WTC11 (cell line): ENCODE data around the gene SF3B1. TPM values are rescaled to one million over a fixed set of nuclear protein-coding genes. Genes with fewer than 3 reads are reported as not detected.

Source experiments
- ATAC-seq: fragments of 200-7000 bp; cut with Tn5 transposase; 2 replicates; pipeline ENCODE4 v1.10.0; 2021; ENCODE audit warnings: mild to moderate bottlenecking, moderate library complexity
- CTCF ChIA-PET: fragments of 300-600 bp; sonication (Branson Sonifier 250); formaldehyde crosslinking; loops from one replicate; lab custom pipeline; 2021; ENCODE audit warnings: antibody characterized with exemption; lab: Charles Lee
- POLR2A ChIA-PET: fragments of 350-600 bp; sonication (Branson Sonifier 250); formaldehyde crosslinking; loops from one replicate; lab custom pipeline; 2021; ENCODE audit warnings: antibody characterized with exemption; lab: Charles Lee
- DNase-seq: peaks from one replicate; pipeline ENCODE4 v3.0.0; 2021; ENCODE audit warnings: low spot score
- H3K27ac Mint-ChIP-seq: 2 replicates; pipeline ENCODE4 v1.8.0; 2021; ENCODE audit warnings: mixed read lengths
- H3K27me3 Mint-ChIP-seq: 2 replicates; pipeline ENCODE4 v1.8.0; 2021; ENCODE audit warnings: low read depth, mild to moderate bottlenecking, moderate library complexity, mixed read lengths
- H3K36me3 Mint-ChIP-seq: 2 replicates; pipeline ENCODE4 v1.8.0; 2021; ENCODE audit warnings: mixed read lengths
- H3K4me1 Mint-ChIP-seq: 2 replicates; pipeline ENCODE4 v1.8.0; 2022; ENCODE audit warnings: mixed read lengths
- H3K4me3 Mint-ChIP-seq: 2 replicates; pipeline ENCODE4 v1.8.0; 2021; ENCODE audit warnings: mild to moderate bottlenecking, moderate library complexity, mixed read lengths
- H3K9me3 Mint-ChIP-seq: 2 replicates; pipeline ENCODE4 v1.8.0; 2021; ENCODE audit warnings: mixed read lengths
- AFF4 ChIP-seq: sonication (generic); formaldehyde crosslinking; IDR thresholded peaks from 2 replicates; pipeline ENCODE4 v1.8.1; 2023; ENCODE audit warnings: mild to moderate bottlenecking, missing genetic modification reagents, borderline replicate concordance
- ATF2 ChIP-seq: sonication (generic); formaldehyde crosslinking; IDR thresholded peaks from 2 replicates; pipeline ENCODE4 v1.8.1; 2022; ENCODE audit warnings: low read depth, missing genetic modification reagents, borderline replicate concordance
- ELF4 ChIP-seq: sonication (generic); formaldehyde crosslinking; IDR thresholded peaks from 2 replicates; pipeline ENCODE4 v1.8.1; 2022; ENCODE audit warnings: low read depth, mild to moderate bottlenecking, moderate library complexity, missing genetic modification reagents
- EMX1 ChIP-seq: fragments of 250-450 bp; sonication (Bioruptor Pico); IDR thresholded peaks from 2 replicates; pipeline ENCODE4 v1.8.0; 2021; ENCODE audit warnings: mild to moderate bottlenecking
- HMGXB4 ChIP-seq: sonication (generic); formaldehyde crosslinking; IDR thresholded peaks from 2 replicates; pipeline ENCODE4 v1.8.1; 2023; ENCODE audit warnings: mild to moderate bottlenecking, moderate library complexity, missing genetic modification reagents
- MYBL2 ChIP-seq: sonication (generic); formaldehyde crosslinking; IDR thresholded peaks from 2 replicates; pipeline ENCODE4 v1.8.1; 2023; ENCODE audit warnings: mild to moderate bottlenecking, moderate library complexity, missing genetic modification reagents
- NFYB ChIP-seq: sonication (generic); formaldehyde crosslinking; conservative IDR thresholded peaks from 2 replicates; pipeline ENCODE4 v1.8.0; 2022; ENCODE audit warnings: low read depth, missing genetic modification reagents
- NR3C1 ChIP-seq: sonication (generic); formaldehyde crosslinking; conservative IDR thresholded peaks from 2 replicates; pipeline ENCODE4 v1.8.1; 2023; ENCODE audit warnings: low read depth, mild to moderate bottlenecking, missing genetic modification reagents
- OVOL2 ChIP-seq: fragments of 250-450 bp; sonication (Bioruptor Pico); IDR thresholded peaks from 2 replicates; pipeline ENCODE4 v1.9.0; 2021; ENCODE audit warnings: mild to moderate bottlenecking, borderline replicate concordance
- RORB ChIP-seq: fragments of 250-450 bp; sonication (Bioruptor Pico); IDR thresholded peaks from 2 replicates; pipeline ENCODE4 v1.9.0; 2021; ENCODE audit warnings: mild to moderate bottlenecking
- SMAD3 ChIP-seq: sonication (generic); formaldehyde crosslinking; IDR thresholded peaks from 2 replicates; pipeline ENCODE4 v1.8.0; 2022; ENCODE audit warnings: missing genetic modification reagents, mild to moderate bottlenecking, borderline replicate concordance
- TCF7 ChIP-seq: sonication (generic); formaldehyde crosslinking; IDR thresholded peaks from 2 replicates; pipeline ENCODE4 v1.8.0; 2022; ENCODE audit warnings: mild to moderate bottlenecking, low read depth, missing genetic modification reagents, moderate library complexity
- ZBTB43 ChIP-seq: sonication (generic); formaldehyde crosslinking; IDR thresholded peaks from 2 replicates; pipeline ENCODE4 v1.8.1; 2023; ENCODE audit warnings: mild to moderate bottlenecking, missing genetic modification reagents
- ZMAT4 ChIP-seq: fragments of 250-450 bp; sonication (Bioruptor Pico); IDR thresholded peaks from 2 replicates; pipeline ENCODE4 v1.9.0; 2021; ENCODE audit warnings: mild to moderate bottlenecking
- ZNF281 ChIP-seq: sonication (generic); formaldehyde crosslinking; IDR thresholded peaks from 2 replicates; pipeline ENCODE4 v1.8.0; 2023; ENCODE audit warnings: mild to moderate bottlenecking, missing genetic modification reagents
- total RNA-seq: library from RNA; stranded (reverse); gene quantifications from 3 replicates; pipeline ENCODE4 v1.2.3, GENCODE V29; 2021

The SF3B1 gene
- total RNA-seq, 1 experiment from 2014 or later, result 321 TPM

- TF ChIP-seq ATF2 (CRISPR knock-in tag) (no peak), HMGXB4 (no peak), NFYB (CRISPR knock-in tag) (peak; percentile 85), RORB (CRISPR knock-in tag) (no peak), ZMAT4 (no peak), TCF7 (CRISPR knock-in tag) (no peak), ELF4 (CRISPR knock-in tag) (no peak), NR3C1 (CRISPR knock-in tag) (no peak), OVOL2 (CRISPR knock-in tag) (no peak), ZBTB43 (0 out of 2 replicates have a peak, but pooled peaks have one; percentile 36)
Observed at GRCh38 chr2:197453123-197453913, 18.5 kb upstream of the SF3B1 start, which contains the start of gene COQ10B (continued).

GRCh38 chr2:197452754-197453122 is 17.9 kb upstream of the SF3B1 start:
- Mint-ChIP-seq H3K9me3 (peaks cover 5% of the 10 kb centered on the region), H3K27ac (peak overlapping the region; percentile 81), H3K36me3 (no peaks in the 10 kb centered on the region), H3K27me3 (no peaks in the 10 kb centered on the region; the same call in 1 of the 2 replicates), H3K4me1 (peaks cover 10% of the 10 kb centered on the region), H3K4me3 (peak overlapping the region; percentile 100)
- TF ChIP-seq SMAD3 (CRISPR knock-in tag), result 0 out of 2 replicates have a peak, but pooled peaks have one; percentile 48
- no peak for TF ChIP-seq MYBL2 (CRISPR knock-in tag)
- TF ChIP-seq AFF4 (CRISPR knock-in tag), result no peak
- TF ChIP-seq EMX1, result no peak
- no peak for TF ChIP-seq ZNF281 (CRISPR knock-in tag)
- POLR2A ChIA-PET, result interaction anchor here (0.6 to 1.6 kb wide), 13 partner anchors 10 to 252 kb away, joined by 3 to 27 read pairs (median 4); partner anchors contain the start of genes HSPD1, HSPE1, MARS2 and MOB4
- DNase-seq (no peak), ATAC-seq (no peak)
- CTCF ChIA-PET, result interaction anchor here (0.5 to 0.7 kb wide), 4 partner anchors 21 to 289 kb away, joined by 3 read pairs; no protein-coding TSS in a partner anchor
